Measurements from ENCODE around the gene PPP2R2C. TPM values are rescaled to one million over a fixed set of nuclear protein-coding genes. Genes with fewer than 3 reads are reported as not detected.

PPP2R2C gene
- total RNA-seq, 1 experiment from 2014 or later: not detected

- TF ChIP-seq, protein P1, sequence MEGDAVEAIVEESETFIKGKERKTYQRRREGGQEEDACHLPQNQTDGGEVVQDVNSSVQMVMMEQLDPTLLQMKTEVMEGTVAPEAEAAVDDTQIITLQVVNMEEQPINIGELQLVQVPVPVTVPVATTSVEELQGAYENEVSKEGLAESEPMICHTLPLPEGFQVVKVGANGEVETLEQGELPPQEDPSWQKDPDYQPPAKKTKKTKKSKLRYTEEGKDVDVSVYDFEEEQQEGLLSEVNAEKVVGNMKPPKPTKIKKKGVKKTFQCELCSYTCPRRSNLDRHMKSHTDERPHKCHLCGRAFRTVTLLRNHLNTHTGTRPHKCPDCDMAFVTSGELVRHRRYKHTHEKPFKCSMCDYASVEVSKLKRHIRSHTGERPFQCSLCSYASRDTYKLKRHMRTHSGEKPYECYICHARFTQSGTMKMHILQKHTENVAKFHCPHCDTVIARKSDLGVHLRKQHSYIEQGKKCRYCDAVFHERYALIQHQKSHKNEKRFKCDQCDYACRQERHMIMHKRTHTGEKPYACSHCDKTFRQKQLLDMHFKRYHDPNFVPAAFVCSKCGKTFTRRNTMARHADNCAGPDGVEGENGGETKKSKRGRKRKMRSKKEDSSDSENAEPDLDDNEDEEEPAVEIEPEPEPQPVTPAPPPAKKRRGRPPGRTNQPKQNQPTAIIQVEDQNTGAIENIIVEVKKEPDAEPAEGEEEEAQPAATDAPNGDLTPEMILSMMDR (IDR thresholded peaks at IDR 0.05; ENCODE audit: insufficient read depth in 1 of 2, low read depth in 1 of 2, low read length in 1 of 2, severe bottlenecking in 1 of 2, unreplicated experiment in 1 of 2): no peak
- ChIA-PET CTCF (no interaction called here), POLR2A (no interaction called here)
- no peaks in the 10 kb centered on the region for H3K4me1 ChIP-seq
- no peaks in the 10 kb centered on the region for H3K9me3 ChIP-seq
- no peaks in the 10 kb centered on the region for H3K36me3 Mint-ChIP-seq (ENCODE audit: insufficient read depth, unreplicated experiment)
- H3K9me3 Mint-ChIP-seq (ENCODE audit: unreplicated experiment): no peaks in the 10 kb centered on the region
- peaks cover 2% of the 10 kb centered on the region for H3K27me3 ChIP-seq (replicated peaks; ENCODE audit: control insufficient read depth, insufficient read depth, low read length)
- BruUV-seq (replicated peaks): no TSS peak
- H3K36me3 ChIP-seq (ENCODE audit: control insufficient read depth, insufficient read depth, low read length): no peaks in the 10 kb centered on the region
- peak overlapping the region; percentile 19; the same call in 1 of the 2 replicates for H3K4me3 ChIP-seq (ENCODE audit: low read depth, low read length)
- peaks cover 25% of the 10 kb centered on the region for H3K27me3 Mint-ChIP-seq (ENCODE audit: insufficient read depth, unreplicated experiment)
- H3K4me3 Mint-ChIP-seq (ENCODE audit: unreplicated experiment): peak overlapping the region; percentile 47
- DNase-seq: no peak
- intact Hi-C loops (cut with micrococcal nuclease; ENCODE audit: unreplicated experiment): no loop called here
- no peaks in the 10 kb centered on the region for H3K4me1 Mint-ChIP-seq (ENCODE audit: low read depth, unreplicated experiment)
- H3K27ac Mint-ChIP-seq (ENCODE audit: unreplicated experiment): no peak overlapping the region
These were observed 1.7 kb downstream of the PPP2R2C start for GRCh38 chr4:6470502-6471306.

DNA sequence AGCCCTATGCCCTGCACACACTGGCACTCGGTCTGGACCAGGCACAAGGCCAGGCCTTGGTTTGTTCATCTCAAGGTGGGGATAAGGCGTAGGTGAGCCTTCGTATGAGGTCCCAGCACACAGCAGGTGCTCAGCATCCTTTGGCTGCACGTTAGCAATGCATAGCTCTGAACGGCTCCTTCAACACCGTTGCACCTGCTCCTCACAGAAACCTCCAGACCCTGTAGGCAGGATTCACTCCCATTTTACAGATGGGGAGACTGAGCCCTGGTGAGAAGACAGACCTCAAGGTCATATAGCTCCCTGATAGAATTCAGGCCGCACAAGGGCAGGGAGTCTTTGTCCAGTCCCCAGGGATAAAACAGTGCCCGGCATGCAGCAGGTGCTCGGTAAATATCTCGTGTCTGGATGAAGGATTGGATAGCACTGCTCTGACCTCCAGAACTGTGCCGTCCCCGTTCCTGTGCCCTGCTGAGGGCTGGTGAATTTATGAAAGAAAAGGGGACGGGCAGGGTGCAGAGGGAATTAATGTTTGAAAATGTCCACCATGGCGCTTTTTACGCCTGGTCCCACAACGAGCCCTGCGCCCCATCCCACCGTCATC, 2.4 kb downstream of the PPP2R2C start:
- Mint-ChIP-seq H3K27ac (ENCODE audit: unreplicated experiment) (no peak overlapping the region), H3K4me1 (ENCODE audit: low read depth, unreplicated experiment) (no peaks in the 10 kb centered on the region), H3K9me3 (ENCODE audit: unreplicated experiment) (no peaks in the 10 kb centered on the region), H3K27me3 (ENCODE audit: insufficient read depth, unreplicated experiment) (peaks cover 18% of the 10 kb centered on the region), H3K36me3 (ENCODE audit: insufficient read depth, unreplicated experiment) (no peaks in the 10 kb centered on the region), H3K4me3 (ENCODE audit: unreplicated experiment) (peak overlapping the region; percentile 47)
- Histone ChIP-seq H3K36me3 (ENCODE audit: control insufficient read depth, insufficient read depth, low read length) (no peaks in the 10 kb centered on the region), H3K27me3 (replicated peaks; ENCODE audit: control insufficient read depth, insufficient read depth, low read length) (peaks cover 2% of the 10 kb centered on the region), H3K4me1 (no peaks in the 10 kb centered on the region), H3K9me3 (no peaks in the 10 kb centered on the region), H3K4me3 (ENCODE audit: low read depth, low read length) (no peak overlapping the region)
- intact Hi-C loops (cut with micrococcal nuclease; ENCODE audit: unreplicated experiment): no loop called here
- no TSS peak for BruUV-seq (replicated peaks)
- POLR2A ChIA-PET: no interaction called here
- CTCF ChIA-PET: interaction anchor here (0.6 kb wide), 1 partner anchor 150 kb away, joined by 3 read pairs; no protein-coding TSS in a partner anchor
- DNase-seq: no peak
- TF ChIP-seq, protein P1 (IDR thresholded peaks at IDR 0.05; ENCODE audit: insufficient read depth in 1 of 2, low read depth in 1 of 2, low read length in 1 of 2, severe bottlenecking in 1 of 2, unreplicated experiment in 1 of 2): no peak

- ChIA-PET POLR2A (no interaction called here), CTCF (interaction anchor here (0.5 kb wide), 1 partner anchor 387 kb away, joined by 6 read pairs; no protein-coding TSS in a partner anchor)
- Mint-ChIP-seq H3K27me3 (ENCODE audit: insufficient read depth, unreplicated experiment) (peaks cover 18% of the 10 kb centered on the region), H3K4me3 (ENCODE audit: unreplicated experiment) (no peak overlapping the region), H3K36me3 (ENCODE audit: insufficient read depth, unreplicated experiment) (no peaks in the 10 kb centered on the region), H3K4me1 (ENCODE audit: low read depth, unreplicated experiment) (no peaks in the 10 kb centered on the region), H3K27ac (ENCODE audit: unreplicated experiment) (no peak overlapping the region), H3K9me3 (ENCODE audit: unreplicated experiment) (no peaks in the 10 kb centered on the region)
- Histone ChIP-seq H3K9me3 (no peaks in the 10 kb centered on the region), H3K4me1 (no peaks in the 10 kb centered on the region), H3K36me3 (ENCODE audit: control insufficient read depth, insufficient read depth, low read length) (no peaks in the 10 kb centered on the region), H3K4me3 (ENCODE audit: low read depth, low read length) (no peak overlapping the region), H3K27me3 (replicated peaks; ENCODE audit: control insufficient read depth, insufficient read depth, low read length) (peaks cover 2% of the 10 kb centered on the region)
- BruUV-seq (replicated peaks): no TSS peak
- DNase-seq: no peak
- intact Hi-C loops (cut with micrococcal nuclease; ENCODE audit: unreplicated experiment): no loop called here
- TF ChIP-seq, protein P1 (IDR thresholded peaks at IDR 0.05; ENCODE audit: insufficient read depth in 1 of 2, low read depth in 1 of 2, low read length in 1 of 2, severe bottlenecking in 1 of 2, unreplicated experiment in 1 of 2): no peak
These were observed 3.3 kb downstream of the PPP2R2C start for GRCh38 chr4:6469144-6469543.
